Retinal pigment epithelial cell (primary cell): ENCODE measurements around the gene RB1.

Experiments
- DNase-seq: peaks from one replicate; pipeline ENCODE4 v3.0.0-alpha.2; 2010; ENCODE audit warnings: low read depth
- H3K4me3 ChIP-seq: 2 replicates; pipeline ENCODE4 v1.5.1; 2011; ENCODE audit warnings: mild to moderate bottlenecking, low read length, control low read depth, moderate library complexity
- TF ChIP-seq, protein P1 (sequence below): conservative IDR thresholded peaks from 2 replicates; pipeline ENCODE4 v1.5.1; 2011; ENCODE audit warnings: low read depth, low read length, control low read depth, inconsistent platforms

RB1 gene

DNA sequence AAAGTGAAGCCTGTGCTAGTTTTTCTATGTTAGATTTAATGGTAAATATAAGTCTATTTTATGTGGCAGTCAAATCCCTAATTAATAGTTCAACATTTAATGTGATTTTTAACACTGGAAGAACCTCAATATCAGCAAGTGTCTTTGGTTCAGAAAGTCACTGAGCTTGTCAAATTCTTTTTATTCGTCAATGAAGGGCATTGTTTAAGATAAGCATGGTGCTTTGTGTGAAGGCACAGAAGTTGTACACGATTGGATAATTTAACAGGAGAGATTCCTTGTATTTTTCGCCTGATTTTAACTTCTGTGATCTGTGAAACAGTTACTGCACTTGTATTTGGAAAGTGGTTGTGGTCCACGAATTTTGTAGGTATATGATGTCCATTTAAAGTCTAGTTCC lies 30.2 kb upstream of the RB1 start:
- no peak for DNase-seq
- TF ChIP-seq, protein P1, sequence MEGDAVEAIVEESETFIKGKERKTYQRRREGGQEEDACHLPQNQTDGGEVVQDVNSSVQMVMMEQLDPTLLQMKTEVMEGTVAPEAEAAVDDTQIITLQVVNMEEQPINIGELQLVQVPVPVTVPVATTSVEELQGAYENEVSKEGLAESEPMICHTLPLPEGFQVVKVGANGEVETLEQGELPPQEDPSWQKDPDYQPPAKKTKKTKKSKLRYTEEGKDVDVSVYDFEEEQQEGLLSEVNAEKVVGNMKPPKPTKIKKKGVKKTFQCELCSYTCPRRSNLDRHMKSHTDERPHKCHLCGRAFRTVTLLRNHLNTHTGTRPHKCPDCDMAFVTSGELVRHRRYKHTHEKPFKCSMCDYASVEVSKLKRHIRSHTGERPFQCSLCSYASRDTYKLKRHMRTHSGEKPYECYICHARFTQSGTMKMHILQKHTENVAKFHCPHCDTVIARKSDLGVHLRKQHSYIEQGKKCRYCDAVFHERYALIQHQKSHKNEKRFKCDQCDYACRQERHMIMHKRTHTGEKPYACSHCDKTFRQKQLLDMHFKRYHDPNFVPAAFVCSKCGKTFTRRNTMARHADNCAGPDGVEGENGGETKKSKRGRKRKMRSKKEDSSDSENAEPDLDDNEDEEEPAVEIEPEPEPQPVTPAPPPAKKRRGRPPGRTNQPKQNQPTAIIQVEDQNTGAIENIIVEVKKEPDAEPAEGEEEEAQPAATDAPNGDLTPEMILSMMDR: no peak
- H3K4me3 ChIP-seq: no peak overlapping the region

DNA sequence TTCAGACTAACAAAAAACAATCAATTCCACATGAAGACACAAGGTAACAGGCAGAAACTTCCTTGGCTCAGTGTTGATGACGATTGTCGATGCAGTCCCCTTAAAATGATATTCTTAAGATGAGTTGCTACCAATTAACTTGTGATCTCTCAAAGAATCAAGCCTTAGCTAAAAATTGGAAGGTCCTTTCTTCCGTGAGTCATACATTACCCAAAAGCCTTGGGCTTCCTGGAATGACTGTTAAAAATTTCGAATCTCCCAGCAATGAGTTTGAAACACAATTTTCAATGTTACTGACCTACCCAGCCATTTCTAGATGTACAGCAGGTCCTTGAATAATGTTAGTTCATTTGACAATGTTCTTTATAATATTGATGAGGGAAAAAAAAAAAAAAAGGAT lies 28.0 kb upstream of the RB1 start:
- H3K4me3 ChIP-seq: no peak overlapping the region
- TF ChIP-seq, protein P1: no peak
- DNase-seq: no peak

DNA sequence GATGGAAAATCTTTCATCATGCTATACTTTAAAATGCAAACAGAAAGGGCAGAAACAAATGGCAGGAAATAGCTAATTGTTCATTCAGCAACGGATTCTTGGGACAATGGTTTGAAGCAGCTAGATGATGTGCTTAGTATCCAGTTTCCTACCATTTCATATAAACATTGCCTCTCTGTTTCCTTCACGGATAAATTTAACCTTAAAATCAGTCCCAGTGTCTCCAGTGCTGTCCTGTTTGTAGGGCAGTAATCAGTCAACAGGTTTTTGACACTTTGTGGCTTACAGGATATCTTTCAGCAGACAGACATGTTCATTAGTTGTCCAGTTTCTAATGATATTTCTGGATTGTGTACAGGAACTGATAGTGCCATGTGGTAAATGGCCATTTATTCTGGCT lies 24.7 kb upstream of the RB1 start:
- H3K4me3 ChIP-seq: no peak overlapping the region
- TF ChIP-seq, protein P1: no peak
- DNase-seq: no peak

DNA sequence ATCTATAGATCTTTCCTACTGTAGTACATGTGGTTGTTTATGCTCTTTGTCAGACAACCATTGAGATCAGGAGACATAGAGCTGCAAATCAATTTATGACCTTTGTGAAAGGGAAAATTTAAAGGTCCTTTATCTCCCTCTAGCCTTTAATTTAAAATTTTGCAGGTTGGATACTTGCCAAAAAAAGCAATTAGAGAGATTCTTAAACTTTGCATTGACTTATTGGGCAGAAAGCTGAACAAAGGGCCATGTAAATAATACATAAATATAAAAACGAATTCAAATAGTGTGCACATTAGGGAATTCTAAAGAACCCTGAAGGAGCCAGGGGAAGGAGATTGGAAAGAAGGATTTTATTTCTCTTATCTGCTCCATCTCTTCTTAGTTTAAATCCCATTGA lies 22.0 kb upstream of the RB1 start:
- TF ChIP-seq, protein P1: no peak
- DNase-seq: no peak
- H3K4me3 ChIP-seq: no peak overlapping the region

DNA sequence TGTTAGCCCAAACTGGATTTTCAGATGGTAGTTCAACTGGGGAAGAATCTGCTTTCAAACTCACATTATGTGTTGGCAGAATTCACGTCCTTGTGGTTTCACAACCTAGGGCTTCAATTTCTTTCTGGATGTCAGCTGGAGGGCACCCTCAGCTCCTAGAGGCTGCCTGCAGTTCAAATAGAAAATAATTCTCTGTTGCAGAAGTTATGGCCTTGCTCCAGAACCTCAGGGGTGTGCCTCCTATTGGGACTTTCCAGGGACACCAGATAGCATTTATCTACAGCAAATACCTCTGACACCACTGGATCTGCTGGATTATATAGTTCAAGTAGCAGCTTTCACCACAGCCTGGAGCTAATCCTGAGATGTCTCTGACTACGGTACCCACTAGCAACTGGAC lies 11.8 kb upstream of the RB1 start:
- DNase-seq: no peak
- TF ChIP-seq, protein P1: no peak
- no peak overlapping the region for H3K4me3 ChIP-seq

DNA sequence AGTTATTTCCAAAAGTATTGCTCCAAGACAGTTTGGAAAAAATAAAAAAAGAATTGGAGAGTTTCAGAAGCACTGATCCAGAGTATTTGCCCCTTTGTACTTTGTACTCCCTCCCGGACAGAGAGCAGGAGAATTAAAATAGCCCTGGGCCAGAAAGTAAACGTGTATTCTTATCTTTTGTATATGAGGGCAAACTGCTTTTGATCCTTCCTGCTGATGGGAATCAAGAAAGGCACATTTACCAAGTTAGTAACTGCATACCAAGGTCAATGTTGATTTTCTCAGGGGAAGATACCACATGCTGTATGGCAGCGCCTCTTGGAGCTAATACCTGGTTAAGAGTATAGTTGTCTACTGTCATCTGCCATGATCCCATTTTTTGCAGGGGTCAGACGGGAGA lies 10.9 kb upstream of the RB1 start:
- TF ChIP-seq, protein P1: no peak

DNA sequence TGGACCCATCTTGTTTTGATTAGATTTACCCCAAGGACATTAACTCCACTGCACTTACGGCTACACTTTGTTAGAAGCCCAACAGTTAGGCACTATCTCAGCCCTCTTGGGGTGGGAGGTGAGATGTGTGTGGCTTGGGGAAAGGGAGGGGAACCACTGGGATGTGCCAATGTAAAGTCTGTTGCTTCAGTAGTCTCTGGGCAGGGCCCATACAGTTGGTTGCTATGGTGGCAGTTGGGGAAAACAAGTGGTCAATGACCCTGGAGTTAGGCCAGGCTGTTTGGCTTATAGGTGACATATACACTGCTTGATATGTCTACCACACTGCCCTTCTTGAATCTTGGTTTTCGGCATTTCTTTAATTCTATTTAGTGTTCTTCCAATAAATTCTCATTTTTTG lies 8.9 kb upstream of the RB1 start:
- DNase-seq: no peak
- no peak overlapping the region for H3K4me3 ChIP-seq
- TF ChIP-seq, protein P1: no peak

More for the DNA sequence above, 10.9 kb upstream of the RB1 start:
- H3K4me3 ChIP-seq: no peak overlapping the region
- no peak for DNase-seq
